HL-60 (cell line): ENCODE measurements around the gene SKI.

ENCODE experiments used
- DNase-seq, 2 experiments: peaks; one replicate each; pipeline ENCODE4 v3.0.0-alpha.2; 2010 to 2020; ENCODE audit warnings: low read depth in 1 of 2, low spot score in 1 of 2
- H3K27ac ChIP-seq: fragments of 250-450 bp; sonication (Bioruptor Pico); replicated peaks from 2 replicates; pipeline ENCODE4 v1.5.1; 2020; ENCODE audit warnings: mild to moderate bottlenecking, moderate library complexity
- H3K27me3 ChIP-seq: fragments of 250-450 bp; sonication (Bioruptor Pico); 2 replicates; pipeline ENCODE4 v1.5.1; 2021; ENCODE audit warnings: mild to moderate bottlenecking, moderate library complexity; ENCODE audit not compliant: insufficient read depth, poor library complexity, severe bottlenecking
- H3K4me3 ChIP-seq: replicated peaks from 2 replicates; pipeline ENCODE4 v1.5.1; 2011; ENCODE audit warnings: mild to moderate bottlenecking, control low read depth, low read length; ENCODE audit not compliant: insufficient read depth
- CTCF ChIP-seq: IDR thresholded peaks from one replicate; pipeline ENCODE4 v1.5.1; 2011; ENCODE audit warnings: low read length, control low read depth, inconsistent platforms; ENCODE audit not compliant: insufficient read depth
- GABPA ChIP-seq: IDR thresholded peaks from 2 replicates; pipeline ENCODE4 v1.6.1; 2012; ENCODE audit warnings: low read depth
- POLR2AphosphoS5 ChIP-seq: IDR thresholded peaks from 2 replicates; pipeline ENCODE4 v1.6.1; 2012; ENCODE audit warnings: low read depth
- REST ChIP-seq: IDR thresholded peaks from 2 replicates; pipeline ENCODE4 v1.6.1; 2012; ENCODE audit warnings: low read depth; ENCODE audit not compliant: insufficient replicate concordance
- SPI1 ChIP-seq: IDR thresholded peaks from 2 replicates; pipeline ENCODE4 v1.6.1; 2012; ENCODE audit warnings: low read depth, mild to moderate bottlenecking, borderline replicate concordance

The SKI gene

GRCh38 chr1:2303781-2304180 lies 75.7 kb downstream of the SKI start:
- no peak overlapping the region for H3K4me3 ChIP-seq
- H3K27me3 ChIP-seq: no peaks in the 10 kb centered on the region
- no peak overlapping the region for H3K27ac ChIP-seq
- DNase-seq: no peak
- TF ChIP-seq GABPA (no peak), SPI1 (no peak), POLR2AphosphoS5 (no peak)

GRCh38 chr1:2304282-2304681 lies 76.2 kb downstream of the SKI start:
- H3K4me3 ChIP-seq: no peak overlapping the region
- no peaks in the 10 kb centered on the region for H3K27me3 ChIP-seq
- DNase-seq: no peak
- H3K27ac ChIP-seq: no peak overlapping the region
- TF ChIP-seq POLR2AphosphoS5 (no peak), SPI1 (no peak), REST (no peak), GABPA (no peak), CTCF (no peak)

GRCh38 chr1:2304921-2305681 lies 77.0 kb downstream of the SKI start:
- Histone ChIP-seq H3K4me3 (no peak overlapping the region), H3K27ac (no peak overlapping the region), H3K27me3 (no peaks in the 10 kb centered on the region)
- DNase-seq: no peak
- TF ChIP-seq REST: no peak
- no peak for TF ChIP-seq POLR2AphosphoS5

- Histone ChIP-seq H3K27ac (no peak overlapping the region), H3K27me3 (no peaks in the 10 kb centered on the region), H3K4me3 (no peak overlapping the region)
- no peak for DNase-seq
- TF ChIP-seq POLR2AphosphoS5 (no peak), GABPA (no peak), REST (no peak), SPI1 (no peak), CTCF (no peak)
Measured at GRCh38 chr1:2306151-2306978, 78.2 kb downstream of the SKI start.
